Smooth muscle cell of the pulmonary artery (primary cell): ENCODE data around the gene CLBA1. TPM values are rescaled to one million over a fixed set of nuclear protein-coding genes. Genes with fewer than 3 reads are reported as not detected.

ENCODE experiments used
- total RNA-seq: library from RNA; depleted of rRNA; stranded (reverse); fragments of >200 nt; gene quantifications from 2 replicates; pipeline ENCODE4 v1.2.3, GENCODE V29; 2014

The CLBA1 gene
- total RNA-seq: 9.6 and 12.1 TPM in 2 replicates

DNA sequence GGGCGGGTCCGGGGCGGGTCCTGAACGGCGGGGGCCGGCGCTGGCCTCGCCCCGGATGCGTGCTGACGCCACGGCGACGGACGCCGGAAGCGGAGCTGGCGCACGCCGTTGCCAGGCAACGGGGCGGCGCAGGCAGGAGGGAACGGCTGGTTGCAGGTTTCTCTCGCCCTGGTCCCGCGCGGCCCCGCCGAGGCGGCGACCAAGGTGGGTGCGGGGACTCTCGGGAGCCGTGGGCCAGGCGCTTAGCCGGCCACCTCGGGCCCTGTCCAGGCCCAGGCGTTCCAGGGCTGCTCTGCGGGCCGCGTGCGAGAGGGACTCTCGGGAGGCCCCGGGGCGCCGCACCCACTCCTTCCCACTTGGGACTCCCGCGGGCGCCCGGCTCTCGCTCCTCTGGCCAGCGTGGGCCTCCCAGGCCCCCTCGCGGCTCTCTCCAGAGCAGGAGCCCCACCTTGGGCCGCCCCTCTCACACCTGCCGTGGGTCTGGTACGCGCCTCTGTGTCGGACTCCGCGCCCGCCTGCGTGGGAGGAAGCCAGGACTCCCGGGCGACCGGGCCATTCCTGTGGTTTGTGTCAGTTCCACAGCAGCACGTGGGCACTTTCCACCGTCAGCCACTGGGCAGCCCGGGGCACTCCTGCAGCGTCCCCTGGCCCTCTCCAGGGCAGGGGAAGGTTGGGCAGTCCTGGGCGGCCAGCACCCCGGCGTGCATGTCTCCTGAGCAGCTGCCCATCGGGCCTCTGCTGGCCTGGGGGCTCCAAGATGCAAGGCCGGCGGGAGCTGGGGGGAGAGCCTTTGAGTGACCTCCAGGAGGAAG is at the start of gene CLBA1:
CLBA1 (plus strand) TSS at position 114 of the 812 bp plus-strand sequence; CDS start at position 758, 644 bp downstream.

GRCh38 chr14:104977681-104978653 is 7.6 kb upstream of the CLBA1 start, which contains the start of gene AHNAK2:
Gene AHNAK2, minus strand, starts transcription at chr14:104978374. Its CDS starts 137 bp downstream, at chr14:104978237.

GRCh38 chr14:105020815-105021655 is 35.4 kb downstream of the CLBA1 start, which contains the start of gene CDCA4:
Gene CDCA4, minus strand, starts transcription at chr14:105021083. Its CDS starts 9,154 bp downstream, at chr14:105011929.

Other genes with a start within 250 kb of the CLBA1 start
- gene SIVA1, start 232.6 kb upstream of the CLBA1 start, total RNA-seq: 35.9 and 47.0 TPM in 2 replicates
- gene AKT1, start 190.0 kb upstream of the CLBA1 start, total RNA-seq: 239 and 285 TPM in 2 replicates
- gene ZBTB42, start 184.7 kb upstream of the CLBA1 start, total RNA-seq: 2.7 and 5.8 TPM in 2 replicates
- 19.5 and 43.3 TPM in 2 replicates for gene CEP170B, start 120.5 kb upstream of the CLBA1 start, total RNA-seq
- gene PLD4, start 60.9 kb upstream of the CLBA1 start, total RNA-seq: 0.07 and 0.13 TPM in 2 replicates
- gene AHNAK2, start 7.4 kb upstream of the CLBA1 start, total RNA-seq: 41.4 and 194 TPM in 2 replicates
- gene CDCA4, start 35.3 kb downstream of the CLBA1 start, total RNA-seq: 10.0 and 10.6 TPM in 2 replicates
- 0.03 and 0.26 TPM in 2 replicates for gene GPR132, start 79.6 kb downstream of the CLBA1 start, total RNA-seq
- 1.3 and 4.0 TPM in 2 replicates for gene JAG2, start 183.0 kb downstream of the CLBA1 start, total RNA-seq
- gene NUDT14, start 195.5 kb downstream of the CLBA1 start, total RNA-seq: 8.7 and 16.6 TPM in 2 replicates